NCI-H524 treated with DMSO at 0.1 percent for 48 hours (cell line): ENCODE results near the gene RPL21.
A peak's percentile ranks its signal among the peaks of the same experiment; 100 is the strongest.
"Not testable (repeated sequence)": the region's sequence is repeated elsewhere in the genome, so short reads cannot be mapped to it uniquely, and the experiment has no call there.

Source experiments
- DNase-seq: peaks from one replicate; lab custom pipeline; 2025; lab: John Stamatoyannopoulos, UW

RPL21 gene

DNA sequence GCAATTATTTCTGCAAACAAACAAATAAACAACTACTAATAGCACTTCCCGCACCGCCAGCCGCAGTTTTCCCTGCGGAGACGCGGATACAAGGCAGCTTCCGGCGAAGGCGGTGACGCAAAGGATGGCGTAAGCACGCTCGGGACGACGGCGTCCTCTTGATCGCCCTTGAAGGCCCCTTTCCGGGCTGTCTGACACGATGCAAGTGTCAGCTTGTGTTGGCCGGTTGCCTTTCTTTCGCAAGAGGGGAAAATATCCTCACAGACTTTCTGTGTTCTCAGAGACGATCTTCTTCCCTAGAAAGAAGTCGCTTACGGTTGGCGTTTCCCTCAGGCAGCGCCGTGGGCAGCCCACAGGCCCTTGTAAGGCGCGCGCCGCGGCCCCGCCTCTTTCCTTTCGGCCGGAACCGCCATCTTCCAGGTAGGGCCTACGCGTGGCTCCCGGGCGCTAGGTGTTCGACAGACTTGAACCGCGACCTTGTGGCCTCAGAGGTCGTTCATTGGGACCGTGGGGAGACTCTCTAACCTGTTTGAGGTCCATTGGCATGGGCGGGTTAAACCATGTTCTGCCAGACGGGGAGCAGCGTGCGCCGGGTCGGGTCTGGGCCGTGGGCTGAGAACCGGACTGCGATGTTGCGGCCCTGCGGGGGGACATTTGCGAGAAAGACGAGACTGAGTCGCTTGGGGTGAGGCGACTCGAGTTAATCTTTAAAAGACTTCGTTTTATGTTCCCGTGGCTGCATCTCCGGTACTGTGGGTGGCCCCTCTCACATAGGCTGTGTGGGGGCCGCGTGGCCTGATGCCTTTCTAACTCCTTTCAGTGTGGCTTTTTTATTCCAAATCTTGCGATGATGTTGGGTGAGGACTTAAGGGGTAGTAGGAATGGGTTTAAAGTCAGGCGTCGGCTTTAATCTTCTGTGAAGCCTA, at the start of gene RPL21:
TSS of gene RPL21 (plus strand) at position 393 of the 926 bp plus-strand sequence. CDS start 2,219 bp downstream, outside the sequence.
- peak; percentile 85 for DNase-seq

DNA sequence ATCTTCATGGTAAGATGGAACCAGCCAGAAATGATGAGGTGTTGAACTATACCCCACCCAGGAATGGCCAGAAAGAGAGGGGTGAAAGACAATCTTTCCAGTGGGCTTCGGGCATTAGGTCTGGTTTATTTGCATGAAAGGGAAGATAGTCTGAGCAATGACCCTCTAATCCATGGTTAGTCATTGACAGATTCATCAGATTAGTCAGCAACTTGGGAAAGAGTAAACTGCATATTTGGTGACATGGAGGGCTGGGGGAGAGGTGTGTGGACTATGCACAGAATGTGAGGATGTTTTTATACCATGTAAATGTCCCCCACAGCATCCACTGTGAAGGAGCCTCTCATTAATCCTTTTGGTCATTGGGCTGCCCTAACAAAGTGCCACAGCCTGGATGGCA, 49.7 kb upstream of the RPL21 start:
- no peak for DNase-seq

DNA sequence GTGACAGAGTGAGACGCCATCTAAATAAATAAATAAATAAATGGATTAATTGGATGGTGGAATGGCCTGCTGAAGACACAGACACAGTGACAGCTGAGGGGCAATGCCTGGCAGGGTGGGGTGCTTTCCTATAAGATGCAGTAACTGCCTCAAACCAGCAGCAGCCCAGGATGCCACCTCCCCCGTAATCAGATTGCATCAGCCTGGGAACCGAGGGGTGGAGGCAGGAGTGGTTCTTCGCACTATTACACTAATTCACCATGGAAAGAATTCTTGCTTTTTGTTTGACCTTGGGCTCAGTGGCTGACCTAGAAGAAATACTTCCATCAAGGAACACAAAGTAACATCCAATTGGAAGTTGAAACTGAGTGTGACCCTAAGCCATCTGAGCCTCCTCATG, 48.2 kb upstream of the RPL21 start:
- DNase-seq: no peak

DNA sequence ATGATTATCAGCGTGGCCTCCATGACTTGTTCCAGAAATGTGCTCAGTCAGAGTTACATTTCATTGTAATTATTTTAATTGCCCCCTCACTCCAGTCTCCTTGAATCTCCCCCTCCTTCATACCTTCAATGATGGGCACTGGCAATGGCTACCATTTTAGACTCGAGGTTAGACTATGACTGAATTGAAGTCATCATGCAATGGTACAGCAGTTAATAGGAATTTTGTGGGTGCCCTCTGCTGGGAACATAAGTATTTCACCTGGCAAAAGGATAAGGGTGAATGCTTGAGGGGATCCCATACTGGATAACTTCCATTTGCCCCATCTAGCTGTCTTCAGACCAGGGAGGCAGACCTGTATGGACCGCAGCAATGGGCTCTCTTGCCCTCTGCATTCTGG, 47.5 kb upstream of the RPL21 start:
- DNase-seq: no peak

DNA sequence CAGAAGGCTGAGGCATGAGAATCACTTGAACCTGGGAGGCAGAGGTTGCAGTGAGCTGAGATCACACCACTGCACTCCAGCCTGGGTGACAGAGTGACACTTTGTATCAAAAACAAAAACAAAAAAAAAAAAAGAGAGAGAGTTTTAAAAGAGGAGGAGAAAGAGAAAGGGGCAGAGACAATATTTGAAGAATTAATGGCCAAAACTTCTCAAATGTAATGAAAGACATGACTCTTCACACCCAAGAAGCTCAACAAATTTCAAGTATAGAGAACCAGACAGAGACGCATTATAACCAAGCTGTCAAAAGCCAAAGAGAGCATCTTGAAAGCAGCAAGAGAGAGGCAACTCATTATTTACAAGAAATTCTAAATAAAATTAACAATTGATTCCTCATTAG, 42.8 kb upstream of the RPL21 start:
- no peak for DNase-seq

DNA sequence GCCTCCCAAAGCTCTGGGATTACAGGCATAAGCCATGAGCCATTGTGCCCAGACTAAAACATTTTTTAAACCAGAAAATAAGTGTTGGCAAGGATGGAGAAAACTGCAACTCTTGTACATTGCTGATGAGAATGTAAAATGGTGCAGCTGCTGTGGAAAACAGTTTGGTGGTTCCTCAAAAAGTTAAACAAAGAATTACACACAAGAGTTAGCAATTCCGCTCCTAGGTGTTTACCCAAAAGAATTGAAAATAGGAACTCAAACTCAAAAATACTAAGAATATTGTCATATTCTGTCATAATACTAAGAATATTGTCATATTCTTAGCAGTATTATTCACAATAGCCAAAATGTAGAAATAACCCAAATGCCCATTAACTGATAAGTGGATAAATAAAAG, 40.1 kb upstream of the RPL21 start:
- DNase-seq: no peak

DNA sequence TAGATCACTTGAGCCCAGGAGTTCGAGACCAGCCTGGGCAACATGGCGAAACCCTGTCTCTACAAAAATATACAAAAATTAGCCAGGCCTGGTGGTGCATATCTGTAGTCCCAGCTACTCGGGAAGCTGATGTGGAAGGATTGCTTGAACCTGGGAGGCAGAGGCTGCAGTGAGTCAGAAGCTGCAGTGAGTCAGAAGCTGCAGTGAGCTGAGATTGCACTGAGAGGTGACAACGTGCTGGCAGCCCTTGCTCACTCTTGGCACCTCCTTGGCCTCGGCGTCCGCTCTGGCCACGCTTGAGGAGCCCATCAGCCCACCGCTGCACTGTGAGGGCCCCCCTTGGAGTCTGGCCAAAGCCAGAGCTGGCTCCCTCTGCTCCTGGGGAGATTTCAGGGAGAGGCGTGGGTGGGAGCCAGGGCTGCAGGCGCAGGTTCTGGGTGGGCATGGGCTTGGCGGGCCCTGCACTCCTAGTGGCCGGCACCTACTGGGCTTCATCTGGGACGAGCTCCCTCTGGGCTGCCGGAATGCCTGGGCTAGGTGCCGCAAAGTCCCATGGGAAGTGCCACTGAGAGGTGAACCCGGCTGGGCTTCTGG, 39.5 kb upstream of the RPL21 start:
- DNase-seq: no peak

DNA sequence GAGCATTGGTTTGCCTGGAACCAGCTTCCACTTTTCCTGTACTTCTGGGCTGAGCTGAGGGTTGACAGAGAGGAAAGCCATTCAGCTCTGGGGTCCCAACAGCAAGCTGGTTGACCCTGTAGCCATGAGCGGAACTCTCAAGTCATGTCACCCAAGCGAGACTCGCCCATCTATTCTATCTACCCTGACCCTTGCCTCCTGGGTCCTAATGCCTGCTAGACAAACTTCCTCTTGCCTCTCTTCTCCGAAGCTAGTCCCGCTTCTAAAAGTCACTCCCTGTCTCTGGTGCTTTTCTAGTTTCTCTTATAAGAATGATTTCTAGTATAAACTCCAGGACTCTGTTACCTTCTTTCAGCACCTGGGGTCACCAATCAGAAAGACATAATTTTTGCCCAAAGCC, 38.0 kb upstream of the RPL21 start:
- not testable (repeated sequence) for DNase-seq

DNA sequence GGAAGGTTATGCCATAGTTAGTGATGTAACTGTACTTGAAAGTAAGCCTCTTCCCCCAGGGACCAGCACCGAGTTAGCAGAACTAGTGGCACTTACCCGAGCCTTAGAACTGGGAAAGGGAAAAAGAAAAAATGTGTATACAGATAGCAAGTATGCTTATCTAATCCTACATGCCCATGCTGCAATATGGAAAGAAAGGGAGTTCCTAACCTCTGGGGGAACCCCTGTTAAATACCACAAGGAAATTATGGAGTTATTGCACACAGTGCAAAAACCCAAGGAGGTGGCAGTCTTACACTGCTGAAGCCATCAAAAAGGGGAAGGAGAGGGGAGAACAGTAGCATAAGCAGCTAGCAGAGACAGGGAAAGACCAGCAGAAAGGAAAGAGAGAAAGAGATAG, 33.6 kb upstream of the RPL21 start:
- not testable (repeated sequence) for DNase-seq

DNA sequence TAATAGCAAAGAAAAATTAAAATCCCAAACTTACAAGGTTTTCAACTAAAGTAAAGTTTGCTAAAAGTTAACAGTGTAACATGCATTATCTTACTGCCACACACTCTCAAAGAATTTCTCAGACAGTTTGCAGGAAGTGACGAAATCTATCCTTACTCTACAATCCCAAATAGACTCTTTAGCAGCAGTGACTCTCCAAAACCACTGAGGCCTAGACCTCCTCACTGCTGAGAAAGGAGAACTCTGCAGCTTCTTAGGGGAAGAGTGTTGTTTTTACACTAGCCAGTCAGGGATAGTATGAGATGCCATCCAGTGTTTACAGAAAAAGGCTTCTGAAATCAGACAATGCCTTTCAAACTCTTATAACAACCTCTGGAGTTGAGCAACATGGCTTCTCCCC, 32.5 kb upstream of the RPL21 start:
- not testable (repeated sequence) for DNase-seq

DNA sequence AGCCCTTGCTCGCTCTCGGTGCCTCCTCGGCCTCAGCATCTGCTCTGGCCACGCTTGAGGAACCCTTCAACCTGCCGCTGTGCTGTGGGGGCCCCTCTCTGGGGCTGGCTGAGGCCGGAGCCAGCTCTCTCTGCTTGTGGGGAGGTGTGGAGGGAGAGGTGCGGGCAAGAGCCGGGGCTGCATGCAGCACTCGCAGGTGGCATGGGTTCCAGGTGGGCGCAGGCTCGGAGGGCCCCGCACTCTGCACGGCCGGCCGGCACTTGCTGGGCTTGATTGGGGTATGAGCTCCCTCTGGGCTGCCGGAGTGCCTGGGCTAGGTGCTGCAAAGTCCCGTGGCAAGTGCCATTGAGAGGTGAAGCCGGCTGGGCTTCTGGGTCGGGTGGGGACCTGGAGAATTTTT, 31.7 kb upstream of the RPL21 start:
- DNase-seq: no peak

DNA sequence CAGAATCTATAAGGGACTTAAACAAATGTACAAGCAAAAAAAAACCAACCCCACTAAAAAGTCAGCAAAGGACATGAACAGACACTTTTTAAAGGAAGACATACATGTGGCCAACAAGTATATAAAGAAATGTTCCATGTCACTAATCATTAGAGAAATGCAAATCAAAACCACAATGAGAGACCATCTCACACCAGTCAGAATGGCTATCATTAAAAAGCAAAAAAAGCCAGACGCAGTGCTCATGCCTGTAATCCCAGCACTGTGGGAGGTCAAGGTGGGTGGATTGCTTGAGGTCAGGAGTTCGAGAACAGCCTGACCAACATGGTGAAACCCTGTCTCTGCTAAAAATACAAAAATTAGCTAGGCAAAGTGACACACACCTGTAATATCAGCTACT, 29.3 kb upstream of the RPL21 start:
- not testable (repeated sequence) for DNase-seq

DNA sequence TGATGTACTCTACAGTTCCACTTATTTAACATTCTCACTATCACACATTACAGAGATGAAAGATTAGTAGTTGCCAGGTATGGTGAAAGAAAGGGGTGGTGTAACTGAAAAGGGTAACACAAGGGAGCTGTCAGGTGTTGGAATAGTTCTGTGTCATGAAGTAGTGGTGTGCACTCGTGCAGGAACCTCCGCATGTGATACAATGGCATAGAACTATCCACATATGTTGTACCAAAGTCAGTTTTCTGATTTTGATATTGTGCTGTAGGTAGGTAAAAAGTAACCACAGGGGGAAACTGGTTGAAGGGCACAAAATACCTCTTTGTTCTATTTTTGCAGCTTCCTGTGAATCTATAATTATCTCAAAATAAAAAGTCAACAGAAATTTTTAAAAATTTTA, 24.4 kb upstream of the RPL21 start:
- DNase-seq: no peak

DNA sequence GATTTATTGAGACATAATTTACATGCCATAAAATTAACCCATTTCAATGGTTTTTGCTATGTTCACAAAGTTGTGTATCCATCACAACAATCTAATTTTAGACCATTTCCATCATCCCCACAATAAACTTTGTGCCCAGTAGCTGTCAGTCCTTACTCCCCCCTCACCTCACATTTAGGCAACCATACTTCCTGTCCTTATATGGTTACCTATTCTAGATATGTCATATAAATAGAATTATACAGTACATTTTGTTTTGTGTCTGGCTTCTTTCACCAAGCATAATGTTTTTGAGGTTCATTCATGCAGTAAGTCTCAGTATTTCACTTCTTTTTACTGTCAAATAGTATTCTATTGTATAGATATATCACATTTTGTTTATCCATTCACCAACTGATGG, 23.2 kb upstream of the RPL21 start:
- DNase-seq: no peak

DNA sequence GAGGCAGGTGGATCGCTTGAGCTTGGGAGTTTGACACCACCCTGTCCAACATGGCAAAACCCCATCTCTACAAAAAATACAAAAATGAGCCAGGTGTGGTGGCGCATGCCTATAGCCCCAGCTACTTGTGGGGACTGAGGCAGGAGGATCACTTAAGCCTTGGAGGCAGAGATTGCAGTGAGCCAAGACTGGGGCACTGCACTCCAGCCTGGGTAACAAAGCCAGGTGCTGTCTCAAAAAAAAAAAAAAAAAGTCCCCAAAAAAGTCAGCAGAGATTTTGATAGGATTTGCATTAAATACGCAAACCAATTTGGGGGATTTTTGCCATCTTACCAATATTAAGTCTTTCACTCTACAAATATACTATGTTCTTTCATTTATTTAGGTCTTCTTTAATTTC, 21.7 kb upstream of the RPL21 start:
- DNase-seq: no peak

DNA sequence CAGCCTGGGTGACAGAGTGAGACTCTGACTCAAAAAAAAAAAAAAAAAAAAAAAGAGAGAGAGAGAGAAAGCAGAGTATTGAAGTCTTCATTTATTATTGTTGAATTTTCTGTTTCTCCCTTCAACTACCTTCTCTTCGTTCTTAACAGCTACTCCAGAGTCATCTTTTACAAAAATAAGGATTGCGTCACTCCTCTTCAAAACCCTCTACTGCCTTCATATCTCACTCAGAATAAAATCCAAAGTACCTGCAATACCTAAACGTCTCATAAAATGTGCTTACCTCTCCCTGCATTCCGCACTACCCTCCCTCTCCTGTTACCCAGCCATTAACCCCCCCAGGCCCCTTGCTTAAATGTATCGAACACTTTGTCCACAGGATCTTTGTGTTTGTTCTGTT, 17.4 kb upstream of the RPL21 start:
- no peak for DNase-seq

DNA sequence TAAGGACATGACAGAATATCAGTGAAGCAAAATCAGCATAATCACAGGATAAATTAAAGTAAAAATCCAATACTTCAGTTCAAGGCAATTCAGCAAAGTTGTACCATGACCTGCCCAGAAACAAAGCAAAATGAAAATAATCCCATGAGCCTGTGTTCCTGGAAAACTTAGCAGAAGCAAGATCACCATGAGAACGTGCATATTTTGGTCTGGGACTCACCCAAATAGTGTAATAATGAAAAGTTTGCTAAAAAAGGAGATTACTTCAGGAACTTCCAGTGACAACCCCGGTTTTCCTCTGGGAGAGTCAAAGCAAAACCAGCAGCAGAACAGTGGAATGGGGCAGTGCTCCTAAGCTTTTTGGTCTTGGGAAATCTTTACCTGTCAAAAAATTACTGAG, 14.9 kb upstream of the RPL21 start:
- no peak for DNase-seq

DNA sequence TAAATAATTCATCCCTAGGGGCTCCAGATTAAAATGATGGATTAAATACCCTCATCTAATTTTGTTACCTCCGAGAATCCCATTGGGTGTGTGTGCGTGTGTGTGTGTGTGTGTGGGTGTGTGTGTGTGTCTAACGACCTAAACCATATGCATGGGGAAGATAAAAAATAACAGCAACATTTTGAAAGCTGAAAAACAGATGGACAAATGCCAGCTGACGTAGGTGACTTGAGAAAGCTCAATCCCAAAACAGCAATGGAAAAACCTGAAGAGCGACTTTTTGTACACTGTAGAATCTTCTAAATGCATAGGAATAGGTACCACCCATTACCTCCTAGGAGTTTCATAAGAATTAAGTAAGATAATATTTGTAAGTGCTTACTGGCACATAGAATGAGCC, 8.7 kb upstream of the RPL21 start:
- no peak for DNase-seq

DNA sequence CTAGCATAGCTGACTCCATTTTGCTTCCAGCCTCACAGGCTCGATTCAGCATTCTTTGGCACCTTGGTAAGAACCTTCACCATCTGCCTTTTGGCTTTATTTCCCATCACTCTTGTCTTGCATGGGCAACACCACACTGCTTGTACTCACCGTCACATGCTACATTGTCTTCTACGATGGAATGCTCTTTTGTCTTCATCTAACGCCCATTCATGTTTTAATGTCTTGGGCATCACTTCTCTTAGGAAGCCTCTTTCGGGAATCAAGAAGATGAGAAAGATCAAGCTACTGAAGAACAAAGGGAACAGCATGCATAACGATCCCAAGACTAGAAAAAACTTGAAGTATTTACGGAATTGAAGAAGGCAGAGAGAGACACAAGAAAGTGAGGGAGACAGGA, 5.7 kb upstream of the RPL21 start:
- DNase-seq: no peak

DNA sequence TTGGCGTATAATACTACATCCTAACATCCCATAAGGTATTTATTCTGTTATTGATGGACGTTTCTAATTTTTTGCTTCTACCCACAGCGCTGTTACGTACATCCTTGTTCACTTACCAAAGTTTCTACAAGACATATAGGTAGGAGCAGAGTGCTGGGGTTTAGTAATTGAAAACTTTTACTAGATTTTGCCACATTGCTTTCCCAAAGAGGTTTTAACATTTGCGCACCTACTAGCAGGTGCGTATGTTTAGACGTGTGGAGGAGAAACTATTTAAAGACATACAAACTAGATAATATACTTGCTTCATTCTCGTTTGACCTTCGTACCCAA, 559 bp upstream of the RPL21 start:
- DNase-seq: no peak

DNA sequence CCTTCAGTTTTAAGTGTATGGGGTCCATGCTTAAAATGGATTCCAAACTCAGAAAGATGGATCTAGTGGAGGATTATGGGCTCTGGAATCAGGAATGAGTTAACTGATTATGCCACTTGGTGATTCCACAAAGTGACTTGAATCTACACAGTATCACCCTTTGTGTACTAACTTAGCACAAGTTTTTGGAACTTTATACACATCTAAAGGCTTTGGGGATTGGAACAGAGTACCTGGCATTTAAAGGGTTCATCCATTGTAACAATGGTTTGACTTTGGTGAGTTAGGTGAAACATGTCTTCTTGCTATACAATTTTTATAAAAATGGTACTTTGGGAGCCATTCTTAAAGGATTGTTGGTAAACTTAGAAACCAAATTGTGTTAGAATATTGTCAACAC, 1.1 kb downstream of the RPL21 start:
- DNase-seq: no peak

DNA sequence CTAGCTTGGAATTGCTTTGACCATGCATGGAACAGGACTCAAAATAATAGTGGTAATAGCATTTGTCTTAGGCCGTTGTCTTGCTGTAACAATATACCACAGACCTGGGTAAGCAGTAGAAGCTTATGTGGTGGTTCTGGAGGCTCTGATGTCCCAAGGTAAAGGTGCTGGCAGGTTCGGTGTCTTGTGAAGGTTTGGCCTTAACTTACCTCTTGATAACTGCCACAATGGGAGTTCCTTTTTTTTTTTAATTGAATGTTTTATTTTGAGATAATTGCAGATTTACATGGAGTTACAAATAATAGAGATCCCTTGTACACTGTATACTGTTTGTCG, 5.8 kb downstream of the RPL21 start:
- DNase-seq: no peak

DNA sequence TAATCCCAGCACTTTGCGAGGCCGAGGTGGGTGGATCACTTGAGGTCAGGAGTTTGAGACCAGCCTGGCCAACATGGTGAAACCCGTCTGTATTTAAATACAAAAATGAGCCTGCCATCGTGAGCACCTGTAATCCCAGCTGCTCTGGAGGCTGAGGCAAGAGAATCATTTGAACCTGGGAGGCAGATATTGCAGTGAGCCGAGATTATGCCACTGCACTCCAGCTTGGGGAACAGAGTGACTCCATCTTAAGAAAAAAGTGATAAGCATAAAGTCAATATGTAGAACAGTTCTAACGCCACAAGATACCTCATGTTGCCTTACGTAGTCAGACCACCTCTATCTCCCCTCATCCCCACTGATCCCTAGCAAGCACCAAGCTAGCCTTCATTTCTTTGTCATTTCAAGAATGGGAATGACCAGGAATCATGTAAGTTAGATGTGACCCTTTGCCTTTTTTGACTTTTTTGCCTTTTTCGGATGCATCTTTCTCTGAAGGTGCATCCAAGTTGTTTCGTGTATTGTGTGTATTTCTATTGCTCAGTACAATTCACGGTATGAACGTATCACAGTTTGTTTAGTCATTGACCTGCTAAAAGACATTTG, 6.4 kb downstream of the RPL21 start:
- no peak for DNase-seq
